Measurements from ENCODE around the gene GRK1.
A peak's percentile ranks its signal among the peaks of the same experiment; 100 is the strongest.

The GRK1 gene

DNA sequence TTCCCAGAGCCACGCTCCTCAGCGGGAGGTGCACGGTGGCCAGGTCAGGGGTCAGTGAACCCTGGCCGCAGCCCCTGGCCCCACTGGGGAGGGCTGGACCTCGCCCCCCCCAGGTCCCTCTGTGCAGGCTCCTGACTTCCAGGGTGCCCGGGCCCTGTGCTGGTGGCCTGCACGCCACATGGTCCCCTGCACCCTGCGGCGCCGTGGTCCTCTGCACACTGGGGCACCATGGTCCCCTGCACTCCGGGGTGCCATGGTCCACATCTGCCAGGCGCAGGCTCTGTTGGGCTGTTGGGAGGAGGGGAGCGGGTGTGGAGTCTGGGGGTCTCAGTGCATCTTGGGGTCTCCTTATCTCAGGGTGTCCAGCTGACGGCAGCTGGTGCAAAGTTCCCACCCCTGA is 68.7 kb downstream of the GRK1 start:
- no peak overlapping the region for H3K4me3 ChIP-seq (ENCODE audit: low read depth, low read length)
- peak; percentile 4 for DNase-seq
- no peaks in the 10 kb centered on the region for H3K4me1 ChIP-seq
- H3K27me3 ChIP-seq = peaks cover 11% of the 10 kb centered on the region
- TF ChIP-seq, protein P1, sequence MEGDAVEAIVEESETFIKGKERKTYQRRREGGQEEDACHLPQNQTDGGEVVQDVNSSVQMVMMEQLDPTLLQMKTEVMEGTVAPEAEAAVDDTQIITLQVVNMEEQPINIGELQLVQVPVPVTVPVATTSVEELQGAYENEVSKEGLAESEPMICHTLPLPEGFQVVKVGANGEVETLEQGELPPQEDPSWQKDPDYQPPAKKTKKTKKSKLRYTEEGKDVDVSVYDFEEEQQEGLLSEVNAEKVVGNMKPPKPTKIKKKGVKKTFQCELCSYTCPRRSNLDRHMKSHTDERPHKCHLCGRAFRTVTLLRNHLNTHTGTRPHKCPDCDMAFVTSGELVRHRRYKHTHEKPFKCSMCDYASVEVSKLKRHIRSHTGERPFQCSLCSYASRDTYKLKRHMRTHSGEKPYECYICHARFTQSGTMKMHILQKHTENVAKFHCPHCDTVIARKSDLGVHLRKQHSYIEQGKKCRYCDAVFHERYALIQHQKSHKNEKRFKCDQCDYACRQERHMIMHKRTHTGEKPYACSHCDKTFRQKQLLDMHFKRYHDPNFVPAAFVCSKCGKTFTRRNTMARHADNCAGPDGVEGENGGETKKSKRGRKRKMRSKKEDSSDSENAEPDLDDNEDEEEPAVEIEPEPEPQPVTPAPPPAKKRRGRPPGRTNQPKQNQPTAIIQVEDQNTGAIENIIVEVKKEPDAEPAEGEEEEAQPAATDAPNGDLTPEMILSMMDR (IDR thresholded peaks at IDR 0.05; ENCODE audit: low read depth, low read length) = no peak
- no peaks in the 10 kb centered on the region for H3K36me3 ChIP-seq
- H3K9me3 ChIP-seq = no peaks in the 10 kb centered on the region

DNA sequence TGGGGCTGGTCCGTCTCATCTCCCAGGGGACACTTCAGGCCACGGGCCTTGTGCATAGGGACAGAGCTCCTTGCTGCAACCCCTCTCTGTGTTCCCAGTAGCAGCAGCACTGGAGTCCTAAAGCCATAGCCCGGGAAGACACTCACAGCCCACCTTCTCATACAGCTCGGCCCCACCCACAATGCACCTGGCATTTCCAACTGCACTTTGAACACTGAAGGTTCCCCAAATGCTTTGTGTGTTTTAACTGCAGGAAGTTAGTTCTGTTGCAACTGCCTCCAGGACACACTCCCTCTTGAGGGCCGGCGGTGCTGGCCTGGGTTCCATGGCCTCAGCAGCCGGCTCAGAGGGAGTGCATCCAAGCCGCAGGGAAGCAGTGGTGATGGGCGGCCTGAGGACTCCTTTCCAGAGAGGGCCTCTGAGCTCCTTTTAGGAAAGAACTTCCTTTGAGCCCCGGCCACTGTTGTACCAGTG is 69.3 kb downstream of the GRK1 start:
- H3K4me1 ChIP-seq = no peaks in the 10 kb centered on the region
- H3K27me3 ChIP-seq = peaks cover 7% of the 10 kb centered on the region; the same call in 1 of the 2 replicates
- TF ChIP-seq, protein P1 (IDR thresholded peaks at IDR 0.05; ENCODE audit: low read depth, low read length) = no peak
- peak; percentile 5 for DNase-seq
- no peaks in the 10 kb centered on the region for H3K9me3 ChIP-seq
- no peak overlapping the region for H3K4me3 ChIP-seq (ENCODE audit: low read depth, low read length)
- no peaks in the 10 kb centered on the region for H3K36me3 ChIP-seq

DNA sequence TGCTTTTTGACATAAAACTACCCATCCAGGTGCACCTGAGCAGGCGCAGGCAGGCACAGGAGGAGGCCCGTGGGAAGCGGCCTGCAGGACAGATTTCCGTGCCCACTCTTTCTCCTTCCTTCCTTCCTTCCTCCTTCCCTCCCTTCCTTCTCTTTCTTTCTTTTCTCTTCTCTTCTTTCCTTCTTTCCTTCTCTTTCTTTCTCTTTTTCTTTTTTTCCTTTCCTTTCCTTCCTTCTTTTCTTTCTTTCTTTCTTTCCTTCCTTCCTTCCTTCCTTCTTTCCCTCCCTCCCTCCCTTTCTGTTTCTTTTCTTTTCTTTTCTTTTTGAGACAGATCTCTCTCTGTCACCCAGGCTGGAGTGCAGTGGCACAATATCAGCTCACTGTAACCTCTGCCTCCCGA is 70.8 kb downstream of the GRK1 start:
- H3K9me3 ChIP-seq = no peaks in the 10 kb centered on the region
- no peak overlapping the region for H3K4me3 ChIP-seq (ENCODE audit: low read depth, low read length)
- TF ChIP-seq, protein P1 (IDR thresholded peaks at IDR 0.05; ENCODE audit: low read depth, low read length) = no peak
- DNase-seq = no peak
- H3K36me3 ChIP-seq = no peaks in the 10 kb centered on the region
- H3K4me1 ChIP-seq = peaks cover 9% of the 10 kb centered on the region
- no peaks in the 10 kb centered on the region for H3K27me3 ChIP-seq

DNA sequence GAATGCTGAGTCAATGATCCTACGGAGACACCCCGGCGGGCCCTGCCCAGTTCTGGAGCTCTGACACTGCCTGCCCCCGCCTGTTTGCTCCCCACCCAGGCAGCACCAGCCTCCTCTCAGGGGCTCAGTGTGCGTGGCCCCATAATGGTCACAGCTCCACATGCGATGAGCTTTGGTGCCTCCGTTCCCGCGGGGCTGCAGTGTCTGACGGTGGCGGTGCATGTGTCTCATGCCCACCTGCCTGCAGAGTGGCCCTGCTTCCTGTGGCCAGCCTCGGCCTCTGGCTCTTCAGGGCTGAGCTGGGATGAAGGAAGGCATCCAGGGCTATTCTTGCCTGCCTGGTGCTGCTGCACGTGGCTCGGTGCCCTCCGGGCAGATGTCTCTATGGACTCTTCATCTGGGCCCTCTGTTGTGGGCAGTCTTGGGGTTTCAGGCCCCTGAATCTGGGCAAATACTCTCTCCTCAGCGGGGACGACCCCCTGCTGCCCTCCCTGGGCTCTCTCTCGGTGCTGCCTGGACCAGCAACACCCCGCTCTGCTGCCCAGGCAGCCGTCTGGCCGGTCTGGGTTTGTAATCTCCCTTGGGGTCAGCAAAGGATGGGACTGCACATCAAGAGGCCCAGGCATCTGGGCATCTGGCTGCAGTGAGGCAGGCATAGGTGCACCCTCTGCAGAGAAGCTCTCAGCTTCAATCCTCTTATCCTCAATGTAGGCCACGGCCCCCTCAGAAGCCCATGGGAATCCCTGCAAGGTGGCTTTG is 72.7 kb downstream of the GRK1 start:
- TF ChIP-seq, protein P1 (IDR thresholded peaks at IDR 0.05; ENCODE audit: low read depth, low read length) = no peak
- peaks cover 9% of the 10 kb centered on the region for H3K4me1 ChIP-seq
- H3K36me3 ChIP-seq = no peaks in the 10 kb centered on the region
- H3K4me3 ChIP-seq (ENCODE audit: low read depth, low read length) = no peak overlapping the region
- H3K9me3 ChIP-seq = no peaks in the 10 kb centered on the region
- peak; percentile 7 for DNase-seq
- H3K27me3 ChIP-seq = no peaks in the 10 kb centered on the region

DNA sequence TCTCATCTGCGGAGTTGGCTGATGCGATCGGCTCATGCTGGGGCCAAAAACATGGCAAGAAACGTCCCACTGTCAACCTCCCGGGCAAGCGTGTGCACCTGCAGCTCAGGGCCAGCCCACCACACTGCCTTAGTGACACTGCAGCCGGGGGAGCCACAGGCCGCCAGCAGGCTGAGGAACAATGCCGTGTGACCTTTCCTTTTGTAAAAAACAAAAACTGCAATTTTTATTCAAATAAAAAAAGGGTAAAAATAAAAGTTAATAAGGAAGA is 73.2 kb downstream of the GRK1 start:
- no peak for DNase-seq
- H3K4me1 ChIP-seq = peaks cover 9% of the 10 kb centered on the region
- no peak overlapping the region for H3K4me3 ChIP-seq (ENCODE audit: low read depth, low read length)
- TF ChIP-seq, protein P1 (IDR thresholded peaks at IDR 0.05; ENCODE audit: low read depth, low read length) = no peak
- no peaks in the 10 kb centered on the region for H3K9me3 ChIP-seq
- no peaks in the 10 kb centered on the region for H3K36me3 ChIP-seq
- H3K27me3 ChIP-seq = no peaks in the 10 kb centered on the region

DNA sequence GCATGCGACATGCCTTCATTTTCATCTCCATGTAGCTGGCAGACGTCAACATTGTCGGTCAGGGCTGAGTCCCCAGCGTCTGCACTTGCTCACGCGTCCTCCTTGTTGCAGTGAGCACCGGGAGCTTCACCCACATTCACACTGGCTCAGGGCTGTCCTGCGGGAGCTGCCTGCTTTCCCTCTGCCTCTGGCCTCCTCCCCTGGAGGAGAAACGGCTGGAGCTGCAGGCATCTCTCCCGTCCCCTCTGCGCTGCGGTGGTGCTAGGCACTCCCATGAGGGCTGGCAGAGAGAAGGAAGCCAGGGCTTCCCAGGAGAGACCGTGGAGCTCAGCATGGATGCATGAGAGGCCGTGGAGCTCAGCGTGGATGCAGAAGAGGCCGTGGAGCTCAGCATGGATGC is 73.6 kb downstream of the GRK1 start:
- H3K9me3 ChIP-seq = no peaks in the 10 kb centered on the region
- no peaks in the 10 kb centered on the region for H3K36me3 ChIP-seq
- no peaks in the 10 kb centered on the region for H3K27me3 ChIP-seq
- H3K4me3 ChIP-seq (ENCODE audit: low read depth, low read length) = no peak overlapping the region
- peaks cover 9% of the 10 kb centered on the region for H3K4me1 ChIP-seq
- DNase-seq = no peak
- TF ChIP-seq, protein P1 (IDR thresholded peaks at IDR 0.05; ENCODE audit: low read depth, low read length) = no peak
